HepG2 (cell line): ENCODE results near the gene NPBWR2. TPM values are rescaled to one million over a fixed set of nuclear protein-coding genes. Genes with fewer than 3 reads are reported as not detected.

Experiments used
- AGO2 ChIP-seq: fragments of 200-400 bp; formaldehyde crosslinking; optimal IDR thresholded peaks from 2 replicates; pipeline ENCODE3; 2017; ENCODE audit warnings: mild to moderate bottlenecking, low read depth, low read length, moderate library complexity
- ARNT ChIP-seq: fragments of 450-650 bp; IDR thresholded peaks from 2 replicates; pipeline ENCODE4 v1.6.1; 2017
- HIVEP1 ChIP-seq: sonication (generic); formaldehyde crosslinking; IDR thresholded peaks from 2 replicates; pipeline ENCODE4 v1.4.0; 2020; ENCODE audit warnings: mild to moderate bottlenecking, missing genetic modification reagents
- KLF13 ChIP-seq: sonication (generic); formaldehyde crosslinking; IDR thresholded peaks from 2 replicates; pipeline ENCODE4 v1.4.0; 2020; ENCODE audit warnings: mild to moderate bottlenecking, missing genetic modification reagents
- MXD4 ChIP-seq: IDR thresholded peaks from 2 replicates; pipeline ENCODE4 v1.6.1; 2016; ENCODE audit warnings: mild to moderate bottlenecking, missing biosample characterization, missing genetic modification reagents
- PATZ1 ChIP-seq: sonication (generic); formaldehyde crosslinking; IDR thresholded peaks from 2 replicates; pipeline ENCODE4 v1.4.0; 2020; ENCODE audit warnings: missing genetic modification reagents
- SIN3B ChIP-seq: fragments of 150-350 bp; IDR thresholded peaks from 2 replicates; pipeline ENCODE4 v1.6.1; 2014; ENCODE audit warnings: low read length
- STAT5B ChIP-seq: sonication (generic); formaldehyde crosslinking; IDR thresholded peaks from 2 replicates; pipeline ENCODE4 v1.4.0; 2020; ENCODE audit warnings: missing genetic modification reagents
- ZBTB26 ChIP-seq: IDR thresholded peaks from 2 replicates; pipeline ENCODE4 v1.6.1; 2016; ENCODE audit warnings: missing compliant biosample characterization, missing genetic modification reagents, borderline replicate concordance
- ZNF253 ChIP-seq: sonication (generic); formaldehyde crosslinking; IDR thresholded peaks from 2 replicates; pipeline ENCODE4 v1.8.0; 2022; ENCODE audit warnings: mild to moderate bottlenecking, missing genetic modification reagents, borderline replicate concordance
- ZNF407 ChIP-seq: sonication (generic); formaldehyde crosslinking; IDR thresholded peaks from one replicate; pipeline ENCODE4 v1.5.1; 2020; ENCODE audit warnings: mild to moderate bottlenecking, missing genetic modification reagents; ENCODE audit errors: not compliant biosample characterization
- ZNF512B ChIP-seq: sonication (generic); formaldehyde crosslinking; IDR thresholded peaks from 2 replicates; pipeline ENCODE4 v1.5.1; 2020; ENCODE audit warnings: missing genetic modification reagents, mild to moderate bottlenecking, borderline replicate concordance
- ZNF530 ChIP-seq: sonication (generic); formaldehyde crosslinking; IDR thresholded peaks from 2 replicates; pipeline ENCODE4 v1.5.0; 2020; ENCODE audit warnings: low read depth, mild to moderate bottlenecking, missing genetic modification reagents
- ZNF572 ChIP-seq: sonication (generic); formaldehyde crosslinking; IDR thresholded peaks from 2 replicates; pipeline ENCODE4 v1.5.1; 2020; ENCODE audit warnings: mild to moderate bottlenecking, missing genetic modification reagents
- polyA plus RNA-seq, 8 experiments: library from polyadenylated mRNA; depleted of rRNA in 3 of 8; stranded (reverse) in 7 of 8; unstranded in 1 of 8; fragments of >200 nt; fragmentation: Illumina TruSeq in 4 of 8; extraction: Trizol in 4 of 8; gene quantifications; 2 replicates each; pipeline versions ENCODE4 v1.2.1 to v1.2.3, GENCODE V29; 2011 to 2016; ENCODE audit warnings: low read depth in 4 of 8, missing spikeins in 1 of 8, mixed read lengths in 1 of 8; ENCODE audit not compliant: insufficient read depth in 1 of 8
- total RNA-seq, 5 experiments: library from RNA; depleted of rRNA; stranded (reverse); fragments of >200 nt; fragmentation: Illumina TruSeq; extraction: Trizol; gene quantifications; 2 replicates each; pipeline ENCODE4 v1.2.3, GENCODE V29; 2016; ENCODE audit warnings: low read depth in 1 of 5

The NPBWR2 gene
- total and polyA plus RNA-seq, 2 of the 13 experiments (the other 11 are each of a cell fraction or from before 2014, with no cell fraction given) = not detected

GRCh38 chr20:64057628-64058498, 49.5 kb downstream of the NPBWR2 start (continued):
- TF ChIP-seq ZNF407 = no peak
- TF ChIP-seq ZNF572 = peak; percentile 48
- TF ChIP-seq ZNF253 = no peak
- no peak for TF ChIP-seq HIVEP1 (CRISPR knock-in tag)
- peak; percentile 43; the same call in 1 of the 2 replicates for TF ChIP-seq ZBTB26 (CRISPR knock-in tag)
- no peak for TF ChIP-seq KLF13 (CRISPR knock-in tag)
- TF ChIP-seq ZNF512B = 0 out of 2 replicates have a peak, but pooled peaks have one; percentile 21
- TF ChIP-seq ZNF530 (CRISPR knock-in tag) = no peak
- 0 out of 2 replicates have a peak, but pooled peaks have one; percentile 6 for TF ChIP-seq MXD4 (CRISPR knock-in tag)
- TF ChIP-seq SIN3B = peak; percentile 60; the same call in 1 of the 2 replicates
- TF ChIP-seq STAT5B (CRISPR knock-in tag) = 0 out of 2 replicates have a peak, but pooled peaks have one; percentile 12
- no peak for TF ChIP-seq ARNT
- no peak for TF ChIP-seq AGO2
- peak; percentile 99 for TF ChIP-seq PATZ1 (CRISPR knock-in tag)
